ENCODE measurements around the gene RNASEH2C. TPM values are rescaled to one million over a fixed set of nuclear protein-coding genes. Genes with fewer than 3 reads are reported as not detected.

Gene RNASEH2C
- total and polyA plus RNA-seq, 2 of the 4 experiments (the other 2 are of a cell fraction) = 34.8 to 40.0 TPM

- Histone ChIP-seq H3K27me3 (ENCODE audit: control insufficient read depth, insufficient read depth, low read length) (peaks cover 1% of the 10 kb centered on the region), H2AK5ac (ENCODE audit: low read depth, low read length) (no peak overlapping the region), H3K9me1 (ENCODE audit: insufficient read depth, low read length) (peaks cover 2% of the 10 kb centered on the region; the same call in 1 of the 2 replicates), H2BK5ac (ENCODE audit: low read depth, low read length, poor library complexity, severe bottlenecking) (no peak overlapping the region), H3K4me3 (ENCODE audit: insufficient read depth, low read depth, low read length) (no peak overlapping the region), H2BK15ac (ENCODE audit: low read depth, low read length) (no peak overlapping the region), H3K27ac (ENCODE audit: insufficient read depth, low read length) (no peak overlapping the region), H3K14ac (replicated peaks; ENCODE audit: low read depth, low read length) (no peak overlapping the region), H2AK9ac (replicated peaks; ENCODE audit: low read depth, low read length, poor library complexity) (no peak overlapping the region), H3K36me3 (ENCODE audit: control insufficient read depth, insufficient read depth, low read length) (no peaks in the 10 kb centered on the region), H3K79me1 (ENCODE audit: low read depth in 1 of 2, low read length in 2 of 2) (no peaks in the 10 kb centered on the region), H4K91ac (ENCODE audit: insufficient read depth, low read depth, low read length) (no peak overlapping the region), H3K4ac (ENCODE audit: low read depth, low read length) (no peak overlapping the region), H3K9me3 (ENCODE audit: control insufficient read depth, insufficient read depth, low read length) (no peaks in the 10 kb centered on the region), H4K5ac (ENCODE audit: low read depth, low read length) (no peak overlapping the region), H2BK20ac (ENCODE audit: low read depth, low read length) (no peak overlapping the region), H2AFZ (replicated peaks; ENCODE audit: low read length, poor library complexity) (no peak overlapping the region), H3K18ac (ENCODE audit: low read depth, low read length) (no peak overlapping the region), H4K20me1 (ENCODE audit: insufficient read depth, low read length) (no peaks in the 10 kb centered on the region), H3K4me2 (ENCODE audit: low read depth, low read length) (no peak overlapping the region), H3K23ac (ENCODE audit: low read depth, low read length) (no peak overlapping the region), H2BK120ac (ENCODE audit: low read depth, low read length) (no peak overlapping the region), H4K8ac (ENCODE audit: low read depth in 2 of 2, low read length in 2 of 2) (no peak overlapping the region), H3K56ac (ENCODE audit: extremely low read depth, insufficient read depth, low read length) (no peak overlapping the region), H3K4me1 (ENCODE audit: control insufficient read depth, insufficient read depth, low read length) (no peaks in the 10 kb centered on the region), H3K9ac (ENCODE audit: low read depth, low read length) (no peak overlapping the region)
- no TSS peak for BruUV-seq (replicated peaks)
- TF ChIP-seq RFX5 (IDR thresholded peaks at IDR 0.05; ENCODE audit: low read depth, low read length) (no peak), CHD1 (IDR thresholded peaks at IDR 0.05; ENCODE audit: low read depth, low read length) (no peak), BHLHE40 (IDR thresholded peaks at IDR 0.05; ENCODE audit: low read depth, low read length) (no peak)
- dilution Hi-C loops (cut with HindIII; ENCODE audit: low sequenced_read_pairs, unreplicated experiment) (no loop called here), in situ Hi-C loops (cut with MboI; ENCODE audit: low sequenced_read_pairs) (no loop called here), intact Hi-C loops (cut with micrococcal nuclease) (no loop called here)
- whole genome bisulfite sequencing, 2 experiments (ENCODE audit: extremely low coverage in 2 of 2, insufficient read length in 1 of 2) = 85% methylated on average over 6 of the region's 10 CpGs; no CpG with 5 or more reads in 1 of the 2 experiments
- POLR2A ChIA-PET (ENCODE audit: unreplicated experiment) = no interaction called here
- CTCF ChIA-PET = no interaction called here
- no peak for ATAC-seq (ENCODE audit: low read depth)
- DNase-seq = no peak
Observed at GRCh38 chr11:65743681-65744025, 23.1 kb upstream of the RNASEH2C start.

Measured in IMR-90 (cell line).